Measurements from ENCODE around the gene BCL2.
"Not testable (repeated sequence)": the region's sequence is repeated elsewhere in the genome, so short reads cannot be mapped to it uniquely, and the experiment has no call there.

BCL2 gene

DNA sequence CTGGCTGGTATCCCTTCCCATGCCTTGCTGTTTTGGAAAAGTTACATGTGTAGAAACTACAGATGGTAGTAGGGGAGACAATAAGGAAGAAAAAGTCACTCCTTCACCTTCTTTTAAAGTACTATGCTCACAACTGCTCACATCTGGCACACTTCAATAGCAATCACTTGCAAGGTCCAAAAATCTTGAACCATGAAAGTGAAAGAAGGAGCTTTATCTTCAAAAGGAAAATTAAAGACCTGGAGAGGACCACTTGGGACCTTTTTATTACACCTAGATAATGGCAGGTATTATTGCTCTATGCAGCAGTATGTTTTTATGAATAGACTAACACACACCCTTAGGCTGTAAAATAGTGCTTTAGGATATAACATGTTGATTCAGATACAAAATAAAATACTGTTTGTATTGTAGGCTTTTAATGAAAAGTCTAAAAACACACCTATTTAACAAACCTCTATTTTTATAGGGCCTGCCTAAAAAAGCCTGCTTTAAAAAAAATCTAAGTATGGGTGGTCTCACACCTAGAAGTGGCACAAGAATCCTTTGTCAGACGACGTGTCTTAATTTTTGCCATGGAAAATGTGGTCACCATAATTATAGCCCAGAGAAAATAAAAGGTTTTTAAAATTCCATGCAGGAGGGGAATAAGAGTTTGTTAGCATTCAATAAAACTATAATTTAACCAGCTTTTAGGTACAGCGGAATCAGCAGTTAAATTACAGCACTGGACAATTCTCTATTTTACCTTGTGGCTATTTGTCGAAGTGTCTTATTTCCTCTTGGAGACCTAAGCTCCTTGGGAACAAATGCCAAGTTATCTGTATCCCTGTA, 124.0 kb downstream of the BCL2 start:
- no peak overlapping the region for H3K27ac ChIP-seq
- TF ChIP-seq, protein P1, sequence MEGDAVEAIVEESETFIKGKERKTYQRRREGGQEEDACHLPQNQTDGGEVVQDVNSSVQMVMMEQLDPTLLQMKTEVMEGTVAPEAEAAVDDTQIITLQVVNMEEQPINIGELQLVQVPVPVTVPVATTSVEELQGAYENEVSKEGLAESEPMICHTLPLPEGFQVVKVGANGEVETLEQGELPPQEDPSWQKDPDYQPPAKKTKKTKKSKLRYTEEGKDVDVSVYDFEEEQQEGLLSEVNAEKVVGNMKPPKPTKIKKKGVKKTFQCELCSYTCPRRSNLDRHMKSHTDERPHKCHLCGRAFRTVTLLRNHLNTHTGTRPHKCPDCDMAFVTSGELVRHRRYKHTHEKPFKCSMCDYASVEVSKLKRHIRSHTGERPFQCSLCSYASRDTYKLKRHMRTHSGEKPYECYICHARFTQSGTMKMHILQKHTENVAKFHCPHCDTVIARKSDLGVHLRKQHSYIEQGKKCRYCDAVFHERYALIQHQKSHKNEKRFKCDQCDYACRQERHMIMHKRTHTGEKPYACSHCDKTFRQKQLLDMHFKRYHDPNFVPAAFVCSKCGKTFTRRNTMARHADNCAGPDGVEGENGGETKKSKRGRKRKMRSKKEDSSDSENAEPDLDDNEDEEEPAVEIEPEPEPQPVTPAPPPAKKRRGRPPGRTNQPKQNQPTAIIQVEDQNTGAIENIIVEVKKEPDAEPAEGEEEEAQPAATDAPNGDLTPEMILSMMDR (IDR thresholded peaks at IDR 0.05): no peak
- no peak for TF ChIP-seq ZFX (IDR thresholded peaks at IDR 0.05; ENCODE audit: borderline replicate concordance)

DNA sequence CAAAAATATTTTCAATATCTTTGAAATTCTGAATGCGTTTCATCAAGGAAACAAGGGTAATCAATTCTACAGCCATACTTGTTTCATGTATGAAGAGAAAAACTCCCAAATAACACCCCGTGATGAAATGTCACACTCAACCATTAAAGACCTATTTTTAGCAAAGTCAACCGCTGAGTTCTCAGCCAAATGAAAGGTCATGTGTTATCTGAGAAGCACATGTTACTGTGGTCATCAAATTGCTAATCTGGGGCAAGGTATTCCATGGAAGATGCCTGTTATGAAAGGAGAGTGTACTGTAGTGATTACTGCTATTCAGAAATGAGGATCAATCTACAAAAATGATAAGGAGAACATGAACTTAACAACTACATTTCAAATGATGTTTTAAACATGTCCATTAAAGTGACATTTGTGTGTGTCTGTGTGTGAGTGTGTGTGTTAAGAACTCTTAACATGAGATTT, 126.7 kb downstream of the BCL2 start:
- no peak for TF ChIP-seq ZFX (IDR thresholded peaks at IDR 0.05; ENCODE audit: borderline replicate concordance)
- TF ChIP-seq, protein P1 (IDR thresholded peaks at IDR 0.05): no peak
- H3K27ac ChIP-seq: no peak overlapping the region

DNA sequence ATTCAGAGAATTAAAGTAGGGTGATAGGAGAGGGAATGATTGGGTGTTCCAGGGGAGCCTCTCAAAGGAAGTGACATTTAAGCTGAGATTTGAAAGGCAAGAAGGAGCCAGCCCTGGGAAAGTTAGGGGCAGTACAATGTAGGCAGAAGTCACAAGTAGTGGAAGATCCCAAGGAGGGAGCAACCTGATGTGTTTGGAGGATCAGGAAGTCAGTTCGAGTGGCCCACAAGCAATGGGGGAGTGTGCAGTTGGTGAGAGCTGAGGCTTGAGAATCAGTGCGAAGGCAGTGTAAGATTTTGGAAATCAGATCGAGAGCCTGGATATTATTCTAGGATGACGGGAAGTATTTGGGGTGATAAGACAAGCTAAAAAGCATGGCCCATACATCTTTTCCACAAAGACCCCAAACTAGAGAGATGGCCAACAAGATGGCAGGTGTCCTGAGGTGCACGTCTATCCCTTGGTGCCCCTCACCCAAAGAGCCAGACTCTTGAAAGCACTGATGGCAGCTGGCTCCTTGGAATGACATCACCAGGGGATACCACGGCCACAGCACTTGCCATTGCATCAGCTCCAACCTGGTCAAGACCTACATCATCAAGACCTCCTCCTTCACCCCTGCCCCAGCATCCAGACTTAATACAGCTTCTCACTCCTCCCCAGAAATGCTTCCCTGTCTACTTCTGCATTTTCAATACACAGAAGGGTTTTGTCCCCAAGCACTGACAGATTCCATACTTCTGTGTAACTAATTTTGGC, 127.3 kb downstream of the BCL2 start:
- TF ChIP-seq, protein P1 (IDR thresholded peaks at IDR 0.05): no peak
- TF ChIP-seq ZFX (IDR thresholded peaks at IDR 0.05; ENCODE audit: borderline replicate concordance): no peak
- no peak overlapping the region for H3K27ac ChIP-seq

DNA sequence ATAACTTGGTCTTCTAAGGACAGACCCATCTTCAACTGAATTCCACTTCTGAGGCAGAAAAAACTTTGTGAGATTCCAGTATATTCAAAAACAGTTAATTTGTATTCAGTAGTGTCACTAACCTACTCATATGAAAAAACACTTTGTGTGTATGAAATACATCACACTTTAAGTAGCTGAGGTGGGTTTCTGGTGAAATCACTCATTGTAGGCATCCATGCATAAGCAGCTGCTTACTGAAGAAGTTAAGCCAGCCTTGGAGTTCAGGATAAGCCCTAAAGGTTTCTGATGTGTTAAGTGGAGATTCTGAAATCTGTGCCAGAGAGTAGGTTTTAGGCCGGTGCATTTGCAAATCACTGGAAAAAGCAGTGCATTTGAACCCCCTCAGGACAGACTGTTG, 128.2 kb downstream of the BCL2 start:
- TF ChIP-seq, protein P1 (IDR thresholded peaks at IDR 0.05): no peak
- no peak for TF ChIP-seq ZFX (IDR thresholded peaks at IDR 0.05; ENCODE audit: borderline replicate concordance)
- no peak overlapping the region for H3K27ac ChIP-seq

DNA sequence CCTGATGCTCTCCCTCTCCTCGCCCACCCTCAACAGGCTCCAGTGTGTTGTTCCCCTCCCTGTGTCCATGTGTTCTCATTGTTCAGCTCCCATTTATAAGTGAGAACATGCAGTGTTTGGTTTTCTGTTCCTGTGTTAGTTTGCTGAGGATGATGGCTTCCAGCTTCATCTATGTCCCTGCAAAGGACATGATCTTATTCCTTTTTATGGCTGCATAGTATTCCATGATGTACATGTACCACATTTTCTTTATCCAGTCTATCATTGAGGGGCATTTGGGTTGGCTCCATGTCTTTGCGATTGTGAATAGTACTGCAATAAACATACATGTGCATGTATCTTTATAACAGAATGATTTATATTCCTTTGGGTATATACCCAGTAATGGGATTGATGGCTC, 128.7 kb downstream of the BCL2 start:
- not testable (repeated sequence) for H3K27ac ChIP-seq

DNA sequence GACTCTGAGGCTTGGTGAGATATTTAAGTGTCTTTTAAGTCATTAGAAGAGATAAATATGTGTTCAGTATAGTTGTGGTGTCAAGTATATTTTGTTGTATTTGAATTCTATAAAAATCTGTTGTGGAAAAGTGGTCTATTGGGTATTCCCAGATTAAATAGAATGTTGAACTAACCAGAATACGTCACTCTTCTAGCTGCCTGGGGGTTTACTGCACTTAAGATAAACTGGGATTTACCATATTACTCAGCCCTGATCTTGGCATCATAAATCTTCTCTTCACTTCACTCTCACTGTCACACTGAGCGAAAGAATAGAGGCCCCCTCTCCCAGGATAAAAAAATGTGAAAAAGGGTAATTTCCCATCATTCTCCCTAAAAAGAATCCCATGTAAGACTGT, 129.8 kb downstream of the BCL2 start:
- no peak overlapping the region for H3K27ac ChIP-seq
- no peak for TF ChIP-seq ZFX (IDR thresholded peaks at IDR 0.05; ENCODE audit: borderline replicate concordance)
- TF ChIP-seq, protein P1 (IDR thresholded peaks at IDR 0.05): no peak

DNA sequence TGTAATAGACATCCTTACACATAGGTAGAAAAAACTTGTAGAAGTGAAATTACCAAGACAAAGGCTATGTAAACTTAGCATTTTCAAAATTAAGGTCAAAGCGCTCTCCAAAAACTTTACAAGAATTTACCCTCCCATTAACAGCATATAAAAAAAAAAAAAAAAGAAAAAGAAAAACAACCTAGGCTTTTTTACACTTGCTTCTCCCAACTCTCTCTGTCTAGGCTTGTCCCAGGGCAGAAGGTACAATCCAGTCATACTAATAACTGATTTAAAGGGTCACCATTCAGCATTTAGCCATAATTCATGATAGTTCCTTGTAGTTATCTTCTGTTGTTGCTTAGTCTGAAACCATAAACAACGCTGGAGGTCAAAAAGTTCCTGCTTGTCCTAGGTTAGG, 130.5 kb downstream of the BCL2 start:
- TF ChIP-seq, protein P1 (IDR thresholded peaks at IDR 0.05): no peak
- TF ChIP-seq ZFX (IDR thresholded peaks at IDR 0.05; ENCODE audit: borderline replicate concordance): no peak
- H3K27ac ChIP-seq: no peak overlapping the region
